CD4-positive, alpha-beta T cell treated with Interleukin-21 for 1 hour (primary cell): ENCODE data around the gene CGNL1.

Source experiments
- DNase-seq: peaks from one replicate; pipeline ENCODE4 v3.0.0-alpha.2; 2020

Gene CGNL1

DNA sequence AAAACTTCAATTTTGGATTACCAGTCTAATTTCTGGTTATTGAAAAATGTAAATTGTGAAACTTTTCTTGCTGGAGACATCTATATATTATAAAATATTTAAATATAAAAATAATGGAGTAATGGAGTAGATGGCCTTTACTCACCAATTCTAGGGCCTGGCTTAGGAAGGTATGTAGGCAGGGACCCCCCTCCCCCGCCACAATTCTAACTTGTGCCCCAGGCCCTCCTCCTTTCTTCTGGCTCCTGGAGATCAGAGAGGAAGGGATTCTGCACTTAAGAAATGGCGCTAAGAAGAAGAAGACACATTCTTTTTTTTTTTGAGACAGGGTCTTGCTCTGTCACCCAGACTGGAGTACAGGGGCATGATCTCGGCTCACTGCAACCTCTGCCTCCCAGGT is 49.5 kb downstream of the CGNL1 start:
- no peak for DNase-seq

DNA sequence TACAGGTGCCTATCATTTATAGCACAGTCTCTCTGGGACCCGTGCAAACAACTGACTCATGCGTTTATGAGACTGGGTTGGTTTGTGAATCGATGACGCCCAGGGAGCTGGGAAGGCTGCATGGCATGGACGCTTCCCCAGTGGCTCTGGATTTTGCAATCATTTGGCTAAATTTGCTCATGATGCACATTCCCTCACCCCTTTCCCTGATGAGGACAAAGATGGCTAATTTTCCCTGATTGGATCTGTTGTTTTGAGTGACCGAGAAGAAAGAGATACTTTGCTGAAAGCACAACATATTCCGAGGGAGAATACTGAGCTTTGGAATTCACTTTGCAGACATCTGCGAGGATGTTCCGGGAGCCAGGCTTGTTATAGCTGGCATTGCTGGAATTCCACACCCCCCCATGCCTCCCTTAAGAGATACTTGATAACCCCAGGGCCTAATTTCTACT is 51.1 kb downstream of the CGNL1 start:
- DNase-seq = no peak

GRCh38 chr15:57432141-57432741 is 55.9 kb downstream of the CGNL1 start:
- DNase-seq = no peak

GRCh38 chr15:57436166-57436565 is 59.9 kb downstream of the CGNL1 start:
- no peak for DNase-seq

DNA sequence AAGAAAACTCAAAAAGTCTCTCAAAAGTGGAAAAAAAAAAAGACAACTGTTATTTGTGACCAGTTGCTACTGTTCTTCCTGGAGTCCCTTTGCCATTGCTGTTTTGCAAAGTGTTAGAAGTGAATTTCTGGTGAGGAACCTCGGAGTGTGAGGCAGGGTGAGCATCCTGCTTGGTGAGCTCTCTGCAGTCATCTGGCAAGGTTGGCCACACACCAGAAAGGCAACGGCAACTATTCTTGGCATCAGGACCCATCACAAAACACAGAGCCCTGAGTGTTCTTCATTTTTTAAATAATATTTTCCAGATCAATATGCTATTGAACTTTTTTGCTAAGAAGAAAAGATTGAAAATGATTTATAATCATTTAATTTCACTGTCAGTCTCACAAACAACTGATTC is 60.7 kb downstream of the CGNL1 start:
- DNase-seq = no peak

DNA sequence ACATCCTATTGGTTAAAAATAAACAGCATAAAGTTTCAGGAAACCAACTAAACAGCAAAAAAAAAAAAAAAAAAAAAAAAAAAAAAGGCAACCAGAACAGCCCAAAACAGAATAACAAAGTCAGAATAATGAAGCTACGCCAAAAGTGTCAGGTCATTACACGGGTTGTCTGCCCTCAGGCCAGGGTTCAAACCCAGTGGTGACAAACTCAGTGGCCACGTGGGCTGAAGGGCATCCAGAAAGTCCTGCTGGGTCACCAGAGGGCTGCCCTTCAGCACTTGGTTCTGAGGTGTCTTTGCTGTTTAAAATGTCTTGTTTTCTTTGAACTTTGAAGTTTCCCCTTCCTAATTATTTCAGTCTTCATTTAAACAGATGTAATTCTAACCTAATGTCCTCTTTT is 61.3 kb downstream of the CGNL1 start:
- DNase-seq = no peak

- no peak for DNase-seq
Observed at GRCh38 chr15:57438166-57438565, 61.9 kb downstream of the CGNL1 start.

DNA sequence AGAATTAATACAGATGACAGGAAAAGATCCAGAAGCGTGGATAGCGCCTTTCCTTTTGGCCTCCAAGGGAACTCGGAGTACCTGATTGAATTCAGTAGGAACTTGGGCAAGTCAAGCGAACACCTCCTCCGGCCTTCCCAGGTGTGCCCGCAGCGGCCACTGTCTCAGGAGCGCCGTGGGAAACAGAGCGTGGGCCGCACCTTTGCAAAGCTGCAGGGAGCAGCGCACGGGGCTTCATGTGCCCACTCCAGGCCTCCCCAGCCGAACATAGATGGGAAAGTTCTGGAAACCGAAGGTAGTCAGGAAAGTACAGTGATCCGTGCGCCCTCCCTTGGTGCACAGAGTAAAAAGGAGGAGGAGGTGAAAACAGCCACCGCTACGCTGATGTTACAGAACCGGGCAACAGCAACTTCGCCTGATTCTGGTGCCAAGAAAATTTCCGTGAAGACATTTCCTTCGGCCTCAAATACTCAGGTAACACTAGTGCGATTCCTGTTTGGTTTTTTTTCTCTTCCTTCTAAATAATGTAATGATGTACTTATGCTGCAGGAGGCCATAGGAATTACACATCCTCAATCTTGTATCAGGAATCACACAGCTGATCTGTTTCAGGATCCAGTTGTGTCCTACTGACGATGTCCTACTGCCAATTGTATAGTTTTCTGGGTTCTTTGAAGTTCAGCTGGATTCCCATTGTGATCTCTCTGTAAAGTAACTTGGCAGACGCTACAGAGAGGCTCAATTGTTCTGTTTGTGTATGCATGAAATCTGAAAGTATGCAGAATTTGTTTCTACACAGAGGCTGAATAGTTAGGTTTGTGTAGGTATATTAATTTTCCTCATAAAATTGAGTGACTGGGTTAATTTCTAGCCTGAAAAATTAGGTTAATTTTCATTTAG is 63.1 kb downstream of the CGNL1 start:
- no peak for DNase-seq

DNA sequence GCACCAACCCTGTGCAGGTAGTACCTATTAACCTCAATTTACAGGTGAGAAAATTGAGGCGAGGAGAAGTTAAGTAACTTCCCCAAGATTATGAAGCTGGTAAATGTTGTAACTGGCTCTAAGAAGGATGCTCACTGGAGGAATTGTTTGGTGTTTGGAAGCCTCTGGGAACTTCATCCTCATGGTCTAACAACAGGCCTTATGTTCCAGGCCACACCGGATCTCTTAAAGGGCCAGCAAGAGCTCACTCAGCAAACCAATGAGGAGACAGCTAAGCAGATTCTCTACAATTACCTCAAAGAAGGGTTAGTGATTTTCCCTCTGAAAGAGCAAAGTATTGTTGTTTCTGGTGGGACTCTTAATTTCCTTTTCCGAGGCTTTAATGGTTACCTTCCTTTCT is 63.9 kb downstream of the CGNL1 start:
- no peak for DNase-seq

- DNase-seq = no peak
Observed at GRCh38 chr15:57440799-57441198, 64.5 kb downstream of the CGNL1 start.

DNA sequence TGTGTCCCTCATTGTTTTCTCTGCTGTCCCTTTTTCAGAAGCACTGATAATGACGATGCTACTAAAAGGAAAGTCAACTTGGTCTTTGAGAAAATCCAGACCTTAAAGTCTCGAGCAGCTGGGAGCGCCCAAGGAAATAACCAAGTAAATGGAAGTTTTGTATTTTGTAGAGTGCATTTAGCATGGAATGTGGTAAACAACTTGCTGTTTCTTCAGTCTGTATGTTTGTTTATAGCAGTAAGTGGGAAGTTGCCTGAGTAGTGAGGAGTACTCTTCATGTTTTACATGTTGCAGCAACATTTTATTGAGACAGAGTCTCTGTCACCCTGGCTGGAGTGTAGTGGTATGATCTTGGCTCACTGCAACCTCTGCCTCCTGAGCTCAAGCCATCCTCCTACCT is 66.0 kb downstream of the CGNL1 start:
- no peak for DNase-seq

- no peak for DNase-seq
Observed at GRCh38 chr15:57443486-57443885, 67.2 kb downstream of the CGNL1 start.

DNA sequence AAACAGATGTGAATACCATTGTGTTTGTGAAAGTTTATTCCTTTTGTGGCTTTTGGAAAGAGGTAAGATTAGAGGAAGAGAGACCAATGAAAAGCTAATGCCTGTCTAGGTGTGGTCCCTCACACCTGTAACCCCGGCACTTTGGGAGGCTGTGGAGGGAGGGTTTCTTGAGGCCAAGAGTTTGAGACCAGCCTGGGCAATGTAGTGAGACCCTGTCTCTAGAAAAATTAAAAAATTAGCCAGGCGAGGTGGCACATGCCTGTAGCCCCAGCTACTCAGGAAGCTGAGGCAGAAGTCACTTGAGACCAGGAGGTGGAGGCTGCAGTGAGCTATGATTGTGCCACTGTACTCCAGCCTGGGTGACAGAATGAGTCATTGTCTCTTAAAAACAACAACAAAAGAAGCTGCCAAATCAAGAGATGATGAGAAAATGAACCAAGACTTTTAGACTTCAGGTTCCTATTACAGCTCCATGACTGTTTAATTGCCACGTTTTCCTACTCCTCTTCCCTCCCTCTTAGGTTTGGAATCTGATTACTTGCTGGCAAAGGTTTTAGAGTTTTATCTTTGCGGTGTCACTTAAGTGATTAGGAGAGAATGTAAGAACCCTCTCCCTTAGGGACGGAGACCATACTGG is 68.7 kb downstream of the CGNL1 start:
- DNase-seq = no peak

GRCh38 chr15:57445872-57446271 is 69.6 kb downstream of the CGNL1 start:
- no peak for DNase-seq

DNA sequence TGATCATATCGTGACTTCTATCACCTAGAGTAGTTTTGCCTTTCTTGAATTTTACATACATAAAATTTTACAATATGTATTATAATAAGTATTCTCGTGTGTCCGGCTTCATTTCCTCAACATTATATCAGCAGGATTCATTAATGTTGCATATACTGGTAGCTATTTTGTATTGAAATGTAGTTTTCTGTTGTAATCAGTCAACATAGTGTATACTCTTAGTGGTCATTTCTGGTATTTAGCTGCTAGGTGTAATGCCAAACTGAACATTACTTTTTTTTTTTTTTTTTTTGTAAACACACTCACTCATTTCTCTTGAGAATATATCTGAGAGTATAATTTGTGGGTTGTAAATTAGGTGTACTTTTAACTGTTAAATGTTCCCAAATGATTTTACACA is 70.1 kb downstream of the CGNL1 start:
- no peak for DNase-seq

GRCh38 chr15:57451555-57451954 is 75.2 kb downstream of the CGNL1 start:
- no peak for DNase-seq

DNA sequence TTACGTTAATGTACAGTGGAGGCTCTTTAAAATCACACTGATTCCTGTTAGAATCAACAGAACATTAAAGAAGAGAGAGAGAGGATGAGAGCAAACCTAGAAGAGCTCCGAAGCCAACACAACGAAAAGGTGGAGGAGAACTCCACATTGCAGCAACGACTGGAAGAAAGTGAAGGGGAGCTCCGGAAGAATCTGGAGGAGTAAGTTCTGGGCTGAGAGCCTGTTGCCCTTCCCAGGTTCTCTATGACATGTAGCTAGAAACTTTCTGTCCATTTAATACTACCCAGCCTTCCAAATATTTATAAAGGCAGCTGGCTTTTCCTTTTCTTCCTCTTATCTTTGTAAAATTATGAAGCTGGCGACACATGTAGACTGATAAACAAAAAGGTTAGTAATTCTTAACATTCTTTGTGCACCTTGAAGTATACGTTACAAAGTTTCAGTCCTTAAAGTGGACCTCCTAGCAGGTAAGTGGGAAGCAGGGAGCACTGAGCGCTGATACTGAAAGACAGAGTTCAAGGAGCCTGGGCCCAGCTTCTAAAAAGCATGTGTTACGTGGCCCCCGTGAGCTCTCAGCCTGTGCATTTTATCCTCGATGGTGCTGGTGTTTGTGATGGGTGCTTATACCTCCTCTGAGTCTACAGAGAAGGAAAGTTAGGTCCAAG is 75.9 kb downstream of the CGNL1 start:
- DNase-seq = no peak

DNA sequence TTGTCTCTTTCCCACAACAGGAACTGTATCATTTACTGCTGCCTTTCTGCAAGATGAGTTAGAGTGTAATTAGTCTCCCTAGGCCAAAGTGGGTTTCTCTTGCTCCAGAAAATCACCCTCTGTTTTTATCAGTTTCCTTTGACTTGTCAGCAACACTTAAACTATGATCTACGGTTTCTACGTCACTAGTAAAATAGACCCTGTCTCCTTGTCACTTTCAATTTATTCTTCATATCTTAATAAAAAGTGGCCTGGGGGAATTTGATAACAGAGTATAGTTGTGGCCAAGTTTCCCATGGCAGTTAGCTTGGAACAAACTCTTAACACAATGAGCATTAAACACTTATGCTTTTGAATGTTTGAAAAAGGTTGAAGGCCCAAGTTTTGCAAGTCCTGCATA is 79.6 kb downstream of the CGNL1 start:
- DNase-seq = no peak

GRCh38 chr15:57456559-57456958 is 80.3 kb downstream of the CGNL1 start:
- no peak for DNase-seq

GRCh38 chr15:57457726-57458125 is 81.4 kb downstream of the CGNL1 start:
- no peak for DNase-seq

DNA sequence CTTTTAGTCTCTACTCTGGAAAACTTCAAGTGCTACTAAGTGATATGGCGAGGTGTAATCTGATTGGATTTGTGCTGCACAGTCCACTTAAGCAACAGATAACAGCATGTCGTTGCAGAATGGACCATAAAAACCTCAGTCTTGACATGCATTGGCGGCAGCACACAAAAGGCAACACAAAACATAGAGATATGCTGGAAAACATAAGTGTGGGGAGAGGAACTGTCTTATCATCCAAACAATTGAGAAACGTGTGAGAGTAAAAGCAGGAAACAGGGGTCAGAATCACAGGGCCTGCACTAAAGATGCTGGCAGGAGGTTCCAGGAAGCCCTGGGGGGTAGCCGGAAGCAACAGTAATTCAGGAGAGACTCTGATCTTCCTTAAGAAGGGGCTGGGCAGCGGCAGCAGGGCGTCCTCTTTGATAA is 82.1 kb downstream of the CGNL1 start:
- no peak for DNase-seq

DNA sequence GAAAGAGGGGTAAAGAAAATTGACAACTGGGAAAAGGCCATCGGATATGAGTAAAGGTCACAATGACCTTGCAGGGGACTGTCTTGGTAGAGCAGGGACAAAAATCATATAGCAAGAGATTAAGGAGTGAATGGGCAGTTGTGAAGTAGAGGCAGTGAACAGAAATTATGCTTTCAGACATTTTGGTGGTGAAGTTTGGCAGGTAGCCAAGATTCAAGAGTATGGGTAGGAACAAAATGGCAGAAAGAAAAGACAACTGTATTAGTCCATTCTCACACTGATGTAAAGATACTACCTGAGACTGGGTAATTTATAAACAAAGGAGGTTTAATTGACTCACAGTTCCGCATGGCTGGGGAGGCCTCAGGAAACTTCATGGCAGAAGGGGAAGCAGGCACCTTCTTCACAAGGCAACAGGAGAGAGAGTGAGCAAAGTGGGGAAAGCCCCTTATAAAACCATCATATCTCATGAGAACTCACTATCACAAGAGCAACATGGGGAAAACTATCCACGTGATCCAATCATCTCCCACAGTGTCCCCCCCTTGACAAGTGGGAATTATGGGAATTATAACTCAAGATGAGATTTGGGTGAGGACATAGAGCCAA is 84.0 kb downstream of the CGNL1 start:
- DNase-seq = no peak

- no peak for DNase-seq
Observed at GRCh38 chr15:57461541-57461940, 85.2 kb downstream of the CGNL1 start.
